ENCODE measurements around the gene SLC13A2. TPM values are rescaled to one million over a fixed set of nuclear protein-coding genes. Genes with fewer than 3 reads are reported as not detected.

SLC13A2 gene
- total RNA-seq, 1 donor from 2014 or later: not detected

DNA sequence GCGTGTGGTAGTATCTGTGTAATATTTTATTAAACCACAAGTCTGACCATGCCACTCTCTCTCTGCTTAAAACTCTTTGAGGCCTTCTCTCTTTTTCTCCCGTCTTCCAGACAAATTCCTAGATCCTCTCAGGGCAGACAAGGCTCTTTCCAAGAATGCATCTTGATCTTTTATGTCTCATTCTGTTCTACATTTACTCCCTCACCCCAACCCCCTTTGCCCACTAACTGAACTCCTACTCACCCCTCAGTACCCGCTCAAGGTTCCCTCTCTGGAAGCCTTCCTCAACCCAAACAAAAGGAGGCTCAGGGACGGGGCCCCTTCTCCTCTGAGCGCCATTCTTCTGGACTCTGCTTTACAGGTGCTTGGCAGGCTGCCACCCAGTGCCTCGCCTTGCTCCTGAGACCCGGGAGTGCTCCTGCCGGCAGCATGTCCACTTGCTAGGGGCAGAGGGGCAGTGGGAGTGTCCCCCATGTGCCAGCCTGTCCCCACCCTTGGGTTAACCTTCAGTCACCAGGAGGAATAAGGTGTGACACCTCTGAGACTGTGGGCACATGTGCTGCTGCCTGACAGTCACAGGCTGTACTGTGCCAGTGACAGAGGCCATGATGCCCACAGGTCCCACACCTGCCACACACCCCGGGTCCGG lies 9.2 kb downstream of the SLC13A2 start:
- TF ChIP-seq, protein P1, sequence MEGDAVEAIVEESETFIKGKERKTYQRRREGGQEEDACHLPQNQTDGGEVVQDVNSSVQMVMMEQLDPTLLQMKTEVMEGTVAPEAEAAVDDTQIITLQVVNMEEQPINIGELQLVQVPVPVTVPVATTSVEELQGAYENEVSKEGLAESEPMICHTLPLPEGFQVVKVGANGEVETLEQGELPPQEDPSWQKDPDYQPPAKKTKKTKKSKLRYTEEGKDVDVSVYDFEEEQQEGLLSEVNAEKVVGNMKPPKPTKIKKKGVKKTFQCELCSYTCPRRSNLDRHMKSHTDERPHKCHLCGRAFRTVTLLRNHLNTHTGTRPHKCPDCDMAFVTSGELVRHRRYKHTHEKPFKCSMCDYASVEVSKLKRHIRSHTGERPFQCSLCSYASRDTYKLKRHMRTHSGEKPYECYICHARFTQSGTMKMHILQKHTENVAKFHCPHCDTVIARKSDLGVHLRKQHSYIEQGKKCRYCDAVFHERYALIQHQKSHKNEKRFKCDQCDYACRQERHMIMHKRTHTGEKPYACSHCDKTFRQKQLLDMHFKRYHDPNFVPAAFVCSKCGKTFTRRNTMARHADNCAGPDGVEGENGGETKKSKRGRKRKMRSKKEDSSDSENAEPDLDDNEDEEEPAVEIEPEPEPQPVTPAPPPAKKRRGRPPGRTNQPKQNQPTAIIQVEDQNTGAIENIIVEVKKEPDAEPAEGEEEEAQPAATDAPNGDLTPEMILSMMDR (IDR thresholded peaks at IDR 0.05; ENCODE audit: insufficient read depth, low read depth, low read length): no peak
- TF ChIP-seq EZH2 (IDR thresholded peaks at IDR 0.05; ENCODE audit: insufficient read depth, low read length): no peak
- peaks cover 3% of the 10 kb centered on the region for H3K9me3 Mint-ChIP-seq (ENCODE audit: unreplicated experiment)
- no peak overlapping the region for H3K4me2 ChIP-seq (ENCODE audit: low read length)
- peaks cover 45% of the 10 kb centered on the region for H3K27me3 Mint-ChIP-seq (ENCODE audit: low read depth, unreplicated experiment)
- H3K36me3 Mint-ChIP-seq (ENCODE audit: low read depth, unreplicated experiment): no peaks in the 10 kb centered on the region
- H3K79me2 ChIP-seq (ENCODE audit: insufficient read depth, low read length): no peaks in the 10 kb centered on the region
- H3K36me3 ChIP-seq (ENCODE audit: insufficient read depth, low read length): no peaks in the 10 kb centered on the region
- H3K4me1 ChIP-seq (ENCODE audit: insufficient read depth, low read length): no peaks in the 10 kb centered on the region
- H3K4me3 Mint-ChIP-seq (ENCODE audit: unreplicated experiment): no peak overlapping the region
- H3K9me3 ChIP-seq (ENCODE audit: insufficient read depth, low read depth, low read length): no peaks in the 10 kb centered on the region
- peaks cover 4% of the 10 kb centered on the region for H3K4me1 Mint-ChIP-seq (ENCODE audit: low read depth, unreplicated experiment)
- H3K4me3 ChIP-seq (ENCODE audit: insufficient read depth, low read depth, low read length): no peak overlapping the region
- no peak overlapping the region for H3K27ac Mint-ChIP-seq (ENCODE audit: unreplicated experiment)
- H3K9ac ChIP-seq (ENCODE audit: low read length): no peak overlapping the region
- DNase-seq (ENCODE audit: low read depth) (no peak), FAIRE-seq (no peak)
- H2AFZ ChIP-seq (ENCODE audit: low read depth, low read length): no peak overlapping the region
- H4K20me1 ChIP-seq (ENCODE audit: insufficient read depth, low read length): no peaks in the 10 kb centered on the region
- H3K27ac ChIP-seq (ENCODE audit: low read depth, low read length): no peak overlapping the region
- H3K27me3 ChIP-seq (ENCODE audit: insufficient read depth, low read length): peaks cover 18% of the 10 kb centered on the region

DNA sequence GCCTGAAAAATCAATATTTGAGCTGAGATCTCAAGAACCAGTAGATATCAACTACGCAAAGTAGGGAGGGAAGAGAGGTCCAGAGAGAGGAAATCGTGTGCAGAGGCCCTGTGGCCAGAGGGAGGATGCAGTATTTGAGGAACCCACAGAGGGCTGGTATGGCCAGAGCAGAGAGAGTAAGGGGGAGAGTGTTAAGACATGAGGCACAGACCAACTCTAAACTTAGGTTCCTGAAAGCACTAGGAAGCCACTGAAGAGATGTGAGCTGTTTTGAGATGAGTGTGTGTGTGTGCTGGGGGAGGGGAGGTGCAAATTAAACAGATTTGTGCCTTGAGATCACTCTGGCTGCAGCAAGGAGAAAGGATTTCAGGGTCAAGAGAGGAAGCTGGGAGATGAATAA lies 10.9 kb downstream of the SLC13A2 start:
- TF ChIP-seq, protein P1 (IDR thresholded peaks at IDR 0.05; ENCODE audit: insufficient read depth, low read depth, low read length): no peak
- no peak for TF ChIP-seq EZH2 (IDR thresholded peaks at IDR 0.05; ENCODE audit: insufficient read depth, low read length)
- H3K4me3 Mint-ChIP-seq (ENCODE audit: unreplicated experiment): no peak overlapping the region
- Histone ChIP-seq H3K4me2 (ENCODE audit: low read length) (no peak overlapping the region), H4K20me1 (ENCODE audit: insufficient read depth, low read length) (no peaks in the 10 kb centered on the region), H3K4me1 (ENCODE audit: insufficient read depth, low read length) (no peaks in the 10 kb centered on the region), H2AFZ (ENCODE audit: low read depth, low read length) (no peak overlapping the region), H3K9me3 (ENCODE audit: insufficient read depth, low read depth, low read length) (no peaks in the 10 kb centered on the region), H3K79me2 (ENCODE audit: insufficient read depth, low read length) (no peaks in the 10 kb centered on the region), H3K9ac (ENCODE audit: low read length) (no peak overlapping the region), H3K36me3 (ENCODE audit: insufficient read depth, low read length) (no peaks in the 10 kb centered on the region), H3K4me3 (ENCODE audit: insufficient read depth, low read depth, low read length) (no peak overlapping the region), H3K27me3 (ENCODE audit: insufficient read depth, low read length) (peaks cover 22% of the 10 kb centered on the region), H3K27ac (ENCODE audit: low read depth, low read length) (no peak overlapping the region)
- peaks cover 50% of the 10 kb centered on the region for H3K27me3 Mint-ChIP-seq (ENCODE audit: low read depth, unreplicated experiment)
- no peak overlapping the region for H3K27ac Mint-ChIP-seq (ENCODE audit: unreplicated experiment)
- H3K36me3 Mint-ChIP-seq (ENCODE audit: low read depth, unreplicated experiment): no peaks in the 10 kb centered on the region
- peaks cover 3% of the 10 kb centered on the region for H3K9me3 Mint-ChIP-seq (ENCODE audit: unreplicated experiment)
- DNase-seq (ENCODE audit: low read depth) (no peak), FAIRE-seq (no peak)
- peaks cover 4% of the 10 kb centered on the region for H3K4me1 Mint-ChIP-seq (ENCODE audit: low read depth, unreplicated experiment)

DNA sequence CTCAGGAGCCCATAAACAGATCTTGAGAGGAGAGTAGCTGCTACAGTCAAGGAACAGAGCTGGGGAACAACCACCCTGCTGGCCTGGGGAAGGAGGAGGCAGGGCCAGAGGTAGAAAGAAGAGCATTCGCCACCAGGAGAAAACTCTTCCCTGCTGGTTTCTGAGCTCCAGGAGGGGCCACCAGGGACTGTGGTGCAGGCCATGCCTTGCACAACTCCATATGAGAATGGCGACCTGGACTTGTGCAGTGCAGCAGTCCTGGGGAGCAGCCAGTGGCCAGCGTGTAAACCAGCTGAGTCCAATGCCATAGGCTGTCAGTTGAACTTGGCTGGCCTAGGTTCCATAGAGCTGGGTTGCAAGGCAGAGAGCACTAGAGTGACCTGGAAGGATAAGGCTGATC lies 11.6 kb downstream of the SLC13A2 start:
- Histone ChIP-seq H3K79me2 (ENCODE audit: insufficient read depth, low read length) (no peaks in the 10 kb centered on the region), H3K4me3 (ENCODE audit: insufficient read depth, low read depth, low read length) (no peak overlapping the region), H3K27me3 (ENCODE audit: insufficient read depth, low read length) (peaks cover 26% of the 10 kb centered on the region), H2AFZ (ENCODE audit: low read depth, low read length) (no peak overlapping the region), H3K27ac (ENCODE audit: low read depth, low read length) (no peak overlapping the region), H3K9ac (ENCODE audit: low read length) (no peak overlapping the region), H3K4me1 (ENCODE audit: insufficient read depth, low read length) (no peaks in the 10 kb centered on the region), H4K20me1 (ENCODE audit: insufficient read depth, low read length) (no peaks in the 10 kb centered on the region), H3K9me3 (ENCODE audit: insufficient read depth, low read depth, low read length) (no peaks in the 10 kb centered on the region), H3K4me2 (ENCODE audit: low read length) (no peak overlapping the region), H3K36me3 (ENCODE audit: insufficient read depth, low read length) (no peaks in the 10 kb centered on the region)
- Mint-ChIP-seq H3K4me1 (ENCODE audit: low read depth, unreplicated experiment) (peaks cover 4% of the 10 kb centered on the region), H3K4me3 (ENCODE audit: unreplicated experiment) (no peak overlapping the region), H3K36me3 (ENCODE audit: low read depth, unreplicated experiment) (no peaks in the 10 kb centered on the region), H3K9me3 (ENCODE audit: unreplicated experiment) (peaks cover 3% of the 10 kb centered on the region), H3K27me3 (ENCODE audit: low read depth, unreplicated experiment) (peaks cover 53% of the 10 kb centered on the region), H3K27ac (ENCODE audit: unreplicated experiment) (no peak overlapping the region)
- no peak for TF ChIP-seq EZH2 (IDR thresholded peaks at IDR 0.05; ENCODE audit: insufficient read depth, low read length)
- TF ChIP-seq, protein P1 (IDR thresholded peaks at IDR 0.05; ENCODE audit: insufficient read depth, low read depth, low read length): no peak
- FAIRE-seq (no peak), DNase-seq (ENCODE audit: low read depth) (no peak)

Measured in astrocyte (in vitro differentiated cells and primary cell).